ENCODE data around the gene SULF2. TPM values are rescaled to one million over a fixed set of nuclear protein-coding genes. Genes with fewer than 3 reads are reported as not detected.
A peak's percentile ranks its signal among the peaks of the same experiment; 100 is the strongest.

SULF2 gene
- total and polyA plus RNA-seq, 2 of the 13 experiments (the other 11 are each of a cell fraction or from before 2014, with no cell fraction given), result 7.2 to 50.9 TPM

- TF ChIP-seq NR2F1 (CRISPR knock-in tag; IDR thresholded peaks at IDR 0.05), result peak in 1 of 2 experiments; percentile 8; a peak in 1 of 4 replicates
- 0 out of 2 replicates have a peak, but pooled peaks have one; percentile 4 for TF ChIP-seq ZNF547 (CRISPR knock-in tag; IDR thresholded peaks at IDR 0.05)
- TF ChIP-seq PHF21A (CRISPR knock-in tag; IDR thresholded peaks at IDR 0.05), result no peak
- TF ChIP-seq EZH2 (conservative IDR thresholded peaks at IDR 0.05; ENCODE audit: low read depth, low read length), result 0 out of 2 replicates have a peak, but pooled peaks have one; percentile 31
- TF ChIP-seq CHCHD3 (CRISPR knock-in tag; IDR thresholded peaks at IDR 0.05), result 0 out of 2 replicates have a peak, but pooled peaks have one; percentile 41
- TF ChIP-seq SIX4 (CRISPR knock-in tag; IDR thresholded peaks at IDR 0.05), result no peak
- peak; percentile 25; the same call in 1 of the 2 replicates for TF ChIP-seq ISL2 (CRISPR knock-in tag; IDR thresholded peaks at IDR 0.05)
- 0 out of 2 replicates have a peak, but pooled peaks have one; percentile 45 for TF ChIP-seq ZSCAN31 (CRISPR knock-in tag; IDR thresholded peaks at IDR 0.05; ENCODE audit: low read depth)
- no peak for TF ChIP-seq MAF1 (CRISPR knock-in tag; IDR thresholded peaks at IDR 0.05; ENCODE audit: borderline replicate concordance)
- TF ChIP-seq ETV6 (CRISPR knock-in tag; conservative IDR thresholded peaks at IDR 0.05), result 0 out of 2 replicates have a peak, but pooled peaks have one; percentile 29
- TF ChIP-seq PRMT3 (CRISPR knock-in tag; IDR thresholded peaks at IDR 0.05; ENCODE audit: borderline replicate concordance, low read depth), result no peak
- peak; percentile 38; the same call in 1 of the 2 replicates for TF ChIP-seq ZBTB14 (CRISPR knock-in tag; IDR thresholded peaks at IDR 0.05)
- peak; percentile 44; the same call in 1 of the 2 replicates for TF ChIP-seq E2F5 (CRISPR knock-in tag; conservative IDR thresholded peaks at IDR 0.05)
- TF ChIP-seq DZIP1 (CRISPR knock-in tag; IDR thresholded peaks at IDR 0.05), result 0 out of 2 replicates have a peak, but pooled peaks have one; percentile 43
- 0 out of 2 replicates have a peak, but pooled peaks have one; percentile 51 for TF ChIP-seq PBX3 (CRISPR knock-in tag; IDR thresholded peaks at IDR 0.05; ENCODE audit: borderline replicate concordance)
- TF ChIP-seq EED (CRISPR knock-in tag; IDR thresholded peaks at IDR 0.05), result peak; percentile 45; the same call in 1 of the 2 replicates
- TF ChIP-seq UBTF (CRISPR knock-in tag; IDR thresholded peaks at IDR 0.05), result peak; percentile 58
- 0 out of 2 replicates have a peak, but pooled peaks have one; percentile 44 for TF ChIP-seq DMAP1 (CRISPR knock-in tag; IDR thresholded peaks at IDR 0.05)
- TF ChIP-seq ZNF558 (CRISPR knock-in tag; IDR thresholded peaks at IDR 0.05; ENCODE audit: borderline replicate concordance), result no peak
Measured at GRCh38 chr20:47784599-47785310, 526 bp downstream of the SULF2 start (continued).

All from HepG2 (cell line).